ENCODE measurements around the gene UGT2B17.
"Not testable (repeated sequence)": the region's sequence is repeated elsewhere in the genome, so short reads cannot be mapped to it uniquely, and the experiment has no call there.

DNA sequence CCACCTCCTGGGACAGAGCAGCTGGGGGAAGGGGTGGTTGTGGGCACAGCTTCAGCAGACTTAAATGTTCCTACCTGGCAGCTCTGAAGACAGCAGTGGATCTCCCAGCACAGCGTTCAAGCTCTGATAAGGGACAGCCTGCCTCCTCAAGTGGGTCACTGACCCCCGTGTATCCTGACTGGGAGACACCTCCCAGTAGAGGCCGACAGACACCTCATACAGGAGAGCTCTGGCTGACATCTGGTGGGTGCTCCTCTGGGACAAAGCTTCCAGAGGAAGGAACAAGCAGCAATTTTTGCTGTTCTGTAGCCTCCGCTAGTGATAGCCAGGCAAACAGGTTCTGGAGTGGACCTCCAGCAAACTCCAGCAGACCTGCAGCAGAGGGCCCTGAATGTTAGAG, 72.7 kb downstream of the UGT2B17 start:
- not testable (repeated sequence) for TF ChIP-seq POLR2A, CTCF (IDR thresholded peaks at IDR 0.05)
